Liver (tissue), 2 donors: ENCODE measurements around the gene SCNN1A.

Source experiments
- TF ChIP-seq, protein P1 (sequence below): IDR thresholded peaks from 2 replicates; pipeline ENCODE4 v1.6.1; 2016; ENCODE audit warnings: antibody characterized with exemption
- TF ChIP-seq, protein P2 (sequence below): fragments of 150-350 bp; IDR thresholded peaks from 2 replicates; pipeline ENCODE4 v1.5.1; 2017; ENCODE audit warnings: improper control_type of control experiment, low read depth, low read length; ENCODE audit not compliant: missing input control
- donor health status: healthy.

DNA sequence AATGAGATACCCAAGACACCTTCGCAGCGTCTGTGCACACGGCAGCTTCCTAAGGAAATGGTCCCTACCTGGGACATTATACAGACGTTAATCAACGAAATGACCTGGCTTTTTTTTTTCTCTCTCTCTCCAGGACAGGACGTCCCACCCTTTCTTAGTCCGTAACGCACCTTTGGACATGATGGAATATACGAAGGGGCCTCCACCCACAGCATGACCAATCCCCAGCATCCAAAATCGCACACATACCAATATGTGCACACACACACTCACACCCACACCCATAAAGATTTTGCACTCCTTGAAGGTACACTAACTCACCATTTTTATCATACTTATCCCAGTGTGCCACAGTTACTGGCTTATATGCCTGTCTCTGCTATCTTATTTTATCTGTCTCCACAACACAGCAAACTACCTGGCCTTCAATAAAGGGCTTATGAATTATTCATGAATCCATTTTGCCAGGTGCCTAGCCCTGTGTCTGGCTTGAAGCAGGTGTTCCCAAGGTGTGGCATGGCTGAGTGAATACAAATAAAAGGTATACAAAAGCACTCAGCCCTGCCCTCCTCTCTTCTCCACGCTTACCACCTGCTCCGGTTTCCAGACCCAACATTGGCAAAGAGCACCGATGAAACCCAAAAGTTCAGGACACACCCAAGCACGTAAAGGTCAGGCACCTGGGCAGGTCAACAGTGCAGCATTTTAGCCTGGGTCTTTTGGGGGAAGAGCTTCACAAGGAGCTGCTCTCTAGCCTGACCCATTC is 2.2 kb downstream of the SCNN1A start:
- TF ChIP-seq, protein P1, sequence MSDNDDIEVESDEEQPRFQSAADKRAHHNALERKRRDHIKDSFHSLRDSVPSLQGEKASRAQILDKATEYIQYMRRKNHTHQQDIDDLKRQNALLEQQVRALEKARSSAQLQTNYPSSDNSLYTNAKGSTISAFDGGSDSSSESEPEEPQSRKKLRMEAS, result no peak
- TF ChIP-seq, protein P2, sequence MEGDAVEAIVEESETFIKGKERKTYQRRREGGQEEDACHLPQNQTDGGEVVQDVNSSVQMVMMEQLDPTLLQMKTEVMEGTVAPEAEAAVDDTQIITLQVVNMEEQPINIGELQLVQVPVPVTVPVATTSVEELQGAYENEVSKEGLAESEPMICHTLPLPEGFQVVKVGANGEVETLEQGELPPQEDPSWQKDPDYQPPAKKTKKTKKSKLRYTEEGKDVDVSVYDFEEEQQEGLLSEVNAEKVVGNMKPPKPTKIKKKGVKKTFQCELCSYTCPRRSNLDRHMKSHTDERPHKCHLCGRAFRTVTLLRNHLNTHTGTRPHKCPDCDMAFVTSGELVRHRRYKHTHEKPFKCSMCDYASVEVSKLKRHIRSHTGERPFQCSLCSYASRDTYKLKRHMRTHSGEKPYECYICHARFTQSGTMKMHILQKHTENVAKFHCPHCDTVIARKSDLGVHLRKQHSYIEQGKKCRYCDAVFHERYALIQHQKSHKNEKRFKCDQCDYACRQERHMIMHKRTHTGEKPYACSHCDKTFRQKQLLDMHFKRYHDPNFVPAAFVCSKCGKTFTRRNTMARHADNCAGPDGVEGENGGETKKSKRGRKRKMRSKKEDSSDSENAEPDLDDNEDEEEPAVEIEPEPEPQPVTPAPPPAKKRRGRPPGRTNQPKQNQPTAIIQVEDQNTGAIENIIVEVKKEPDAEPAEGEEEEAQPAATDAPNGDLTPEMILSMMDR, result no peak
